ENCODE results near the gene RXRG.

DNA sequence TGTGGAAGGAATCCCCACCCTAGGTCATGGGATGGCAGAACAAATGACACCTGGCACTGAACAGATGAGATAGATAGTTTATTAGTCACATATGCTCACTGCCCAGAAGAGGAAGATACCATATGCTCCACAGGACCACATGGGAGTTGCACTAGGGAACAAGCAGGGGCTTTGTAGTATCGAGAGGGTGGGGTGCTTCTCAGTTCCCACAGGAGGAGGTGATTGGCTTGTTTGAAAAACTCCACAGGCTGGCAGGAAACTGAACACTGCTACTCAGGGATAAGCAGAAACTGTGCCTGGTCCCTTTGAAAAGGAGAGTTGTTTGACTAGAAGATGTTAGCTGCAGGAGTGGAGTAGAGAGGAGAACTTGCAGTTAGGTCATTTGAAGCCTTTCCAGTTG lies 31.9 kb upstream of the RXRG start:
- TF ChIP-seq, protein P1, sequence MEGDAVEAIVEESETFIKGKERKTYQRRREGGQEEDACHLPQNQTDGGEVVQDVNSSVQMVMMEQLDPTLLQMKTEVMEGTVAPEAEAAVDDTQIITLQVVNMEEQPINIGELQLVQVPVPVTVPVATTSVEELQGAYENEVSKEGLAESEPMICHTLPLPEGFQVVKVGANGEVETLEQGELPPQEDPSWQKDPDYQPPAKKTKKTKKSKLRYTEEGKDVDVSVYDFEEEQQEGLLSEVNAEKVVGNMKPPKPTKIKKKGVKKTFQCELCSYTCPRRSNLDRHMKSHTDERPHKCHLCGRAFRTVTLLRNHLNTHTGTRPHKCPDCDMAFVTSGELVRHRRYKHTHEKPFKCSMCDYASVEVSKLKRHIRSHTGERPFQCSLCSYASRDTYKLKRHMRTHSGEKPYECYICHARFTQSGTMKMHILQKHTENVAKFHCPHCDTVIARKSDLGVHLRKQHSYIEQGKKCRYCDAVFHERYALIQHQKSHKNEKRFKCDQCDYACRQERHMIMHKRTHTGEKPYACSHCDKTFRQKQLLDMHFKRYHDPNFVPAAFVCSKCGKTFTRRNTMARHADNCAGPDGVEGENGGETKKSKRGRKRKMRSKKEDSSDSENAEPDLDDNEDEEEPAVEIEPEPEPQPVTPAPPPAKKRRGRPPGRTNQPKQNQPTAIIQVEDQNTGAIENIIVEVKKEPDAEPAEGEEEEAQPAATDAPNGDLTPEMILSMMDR (conservative IDR thresholded peaks at IDR 0.05 in 1 of 2, IDR thresholded peaks at IDR 0.05 in 1 of 2; ENCODE audit: extremely low read depth in 1 of 2, insufficient read depth in 1 of 2, low read depth in 1 of 2, low read length in 2 of 2) = no peak
- no peak for TF ChIP-seq EZH2 (IDR thresholded peaks at IDR 0.05; ENCODE audit: borderline replicate concordance, low read length)

Data from mammary epithelial cell (primary cell).